NCI-H774 (cell line): ENCODE results near the gene VAMP8.
A peak's percentile ranks its signal among the peaks of the same experiment; 100 is the strongest.
"Not testable (repeated sequence)": the region's sequence is repeated elsewhere in the genome, so short reads cannot be mapped to it uniquely, and the experiment has no call there.

Experiments
- DNase-seq: peaks from one replicate; lab custom pipeline; 2025; lab: John Stamatoyannopoulos, UW

Gene VAMP8

GRCh38 chr2:85579266-85579935, 2.0 kb downstream of the VAMP8 start:
- DNase-seq, result no peak

GRCh38 chr2:85580206-85580605, 2.8 kb downstream of the VAMP8 start:
- DNase-seq, result no peak

- no peak for DNase-seq
Measured at GRCh38 chr2:85582492-85582891, 5.1 kb downstream of the VAMP8 start.

- DNase-seq, result no peak
Measured at GRCh38 chr2:85583667-85584353, 6.4 kb downstream of the VAMP8 start.

- no peak for DNase-seq
Measured at GRCh38 chr2:85584354-85584856, 7.0 kb downstream of the VAMP8 start, which contains the start of gene VAMP5. Gene VAMP5 (plus strand): TSS chr2:85584431. CDS start chr2:85584491, 60 bp downstream.

GRCh38 chr2:85584857-85585780, 7.7 kb downstream of the VAMP8 start:
- DNase-seq, result no peak

- DNase-seq, result no peak
Measured at GRCh38 chr2:85585781-85586105, 8.4 kb downstream of the VAMP8 start.

- DNase-seq, result no peak
Measured at GRCh38 chr2:85588236-85588635, 10.8 kb downstream of the VAMP8 start.

- DNase-seq, result no peak
Measured at GRCh38 chr2:85588645-85589044, 11.3 kb downstream of the VAMP8 start.

- DNase-seq, result no peak
Measured at GRCh38 chr2:85589181-85589580, 11.8 kb downstream of the VAMP8 start.

GRCh38 chr2:85589982-85590791, 12.8 kb downstream of the VAMP8 start:
- peak; percentile 33 for DNase-seq

- DNase-seq, result no peak
Measured at GRCh38 chr2:85590950-85591349, 13.6 kb downstream of the VAMP8 start.

- DNase-seq, result no peak
Measured at GRCh38 chr2:85591563-85591962, 14.2 kb downstream of the VAMP8 start.

GRCh38 chr2:85592299-85592698, 14.9 kb downstream of the VAMP8 start:
- not testable (repeated sequence) for DNase-seq

- DNase-seq, result no peak
Measured at GRCh38 chr2:85593023-85593422, 15.6 kb downstream of the VAMP8 start.

GRCh38 chr2:85594715-85595300, 17.4 kb downstream of the VAMP8 start:
- no peak for DNase-seq

- peak; percentile 97 for DNase-seq
Measured at GRCh38 chr2:85595301-85596025, 18.1 kb downstream of the VAMP8 start, which contains the start of gene RNF181. Gene RNF181 (plus strand): TSS chr2:85595745. CDS start chr2:85595764, 19 bp downstream.

GRCh38 chr2:85596026-85596333, 18.6 kb downstream of the VAMP8 start:
- DNase-seq, result no peak

GRCh38 chr2:85596486-85597143, 19.2 kb downstream of the VAMP8 start:
- DNase-seq, result no peak

- no peak for DNase-seq
Measured at GRCh38 chr2:85597241-85597640, 19.9 kb downstream of the VAMP8 start.
